ENCODE data around the gene TARDBP. TPM values are rescaled to one million over a fixed set of nuclear protein-coding genes. Genes with fewer than 3 reads are reported as not detected.

Gene TARDBP
- total and polyA plus RNA-seq, 9 of the 15 experiments (the other 6 are each of a cell fraction or from before 2014, with no cell fraction given) = 122 to 515 (median 243) TPM

- peak; percentile 96 for TF ChIP-seq FOXM1 (IDR thresholded peaks at IDR 0.05; ENCODE audit: low read depth)
- peak; percentile 93; the same call in 1 of the 2 replicates for TF ChIP-seq FOXM1 (CRISPR knock-in tag; IDR thresholded peaks at IDR 0.05; ENCODE audit: low read depth)
- TF ChIP-seq SETDB1 (IDR thresholded peaks at IDR 0.05; ENCODE audit: low read length) = no peak
- TF ChIP-seq U2AF2 (optimal IDR thresholded peaks at IDR 0.05; ENCODE audit: low read depth, low read length) = no peak
- TF ChIP-seq CCNT2 (IDR thresholded peaks at IDR 0.05; ENCODE audit: borderline replicate concordance, extremely low read depth, insufficient read length, low read depth, low read length) = no peak
- no peak for TF ChIP-seq MEF2A (IDR thresholded peaks at IDR 0.05; ENCODE audit: control insufficient read depth, low read depth, low read length)
- no peak for TF ChIP-seq ZNF280B (CRISPR knock-in tag; IDR thresholded peaks at IDR 0.05)
- no peak for TF ChIP-seq NR0B1 (IDR thresholded peaks at IDR 0.05; ENCODE audit: partially characterized antibody)
- no peak for TF ChIP-seq CUX1 (CRISPR knock-in tag; IDR thresholded peaks at IDR 0.05)
- no peak for TF ChIP-seq HMG20B (CRISPR knock-in tag; IDR thresholded peaks at IDR 0.05)
- TF ChIP-seq SRSF9 (IDR thresholded peaks at IDR 0.05; ENCODE audit: borderline replicate concordance, low read depth, low read length) = no peak
- TF ChIP-seq SMARCA4 (IDR thresholded peaks at IDR 0.05) = no peak
- no peak for TF ChIP-seq MXD1 (CRISPR knock-in tag; IDR thresholded peaks at IDR 0.05; ENCODE audit: borderline replicate concordance, poor library complexity, severe bottlenecking)
- TF ChIP-seq SFPQ (IDR thresholded peaks at IDR 0.05; ENCODE audit: low read depth, low read length) = no peak
- TF ChIP-seq RBM15 (IDR thresholded peaks at IDR 0.05; ENCODE audit: insufficient read depth, low read length) = no peak
Measured at GRCh38 chr1:11012260-11013159, at the start of gene TARDBP (continued).

All from K562 (cell line).